HG02588 (cell line): Measurements from ENCODE around the gene GJB2.

ENCODE experiments used
- ATAC-seq: cut with Tn5 transposase; IDR thresholded peaks from one replicate; pipeline ENCODE4 v1.9.1; 2021; ENCODE audit warnings: mild to moderate bottlenecking, moderate library complexity; ENCODE audit not compliant: unreplicated experiment

The GJB2 gene

DNA sequence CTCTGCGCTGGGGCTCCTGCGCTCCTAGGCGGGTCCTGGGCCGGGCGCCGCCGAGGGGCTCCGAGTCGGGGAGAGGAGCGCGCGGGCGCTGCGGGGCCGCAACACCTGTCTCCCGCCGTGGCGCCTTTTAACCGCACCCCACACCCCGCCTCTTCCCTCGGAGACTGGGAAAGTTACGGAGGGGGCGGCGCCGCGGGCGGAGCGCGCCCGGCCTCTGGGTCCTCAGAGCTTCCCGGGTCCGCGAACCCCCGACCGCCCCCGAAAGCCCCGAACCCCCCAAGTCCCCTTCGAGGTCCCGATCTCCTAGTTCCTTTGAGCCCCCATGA, at the start of gene GJB2:
Gene GJB2 (minus strand): TSS at position 103 of the 326 bp plus-strand sequence. CDS start 3,357 bp downstream, outside the sequence.
- no peak for ATAC-seq

DNA sequence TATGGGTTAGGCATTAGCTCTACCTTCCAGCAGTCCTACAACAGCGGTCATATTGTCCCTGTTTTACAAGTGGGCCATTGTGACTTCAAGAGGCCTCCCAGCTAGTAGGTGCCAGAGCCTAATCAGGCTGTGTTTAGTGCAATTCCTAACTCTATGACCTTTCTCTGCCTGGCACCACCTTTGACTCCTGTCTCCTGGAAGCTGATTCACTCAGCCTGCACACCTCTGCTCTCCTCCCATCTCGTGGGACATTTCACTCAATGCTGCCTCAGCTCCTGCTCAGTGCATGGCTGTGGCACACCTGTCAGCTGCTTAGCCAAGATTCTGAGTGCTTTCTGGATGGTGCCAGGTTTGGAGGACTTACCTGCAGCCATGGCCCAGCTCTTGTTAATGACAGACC, 48.9 kb upstream of the GJB2 start:
- no peak for ATAC-seq

GRCh38 chr13:20239748-20240147, 47.0 kb upstream of the GJB2 start:
- no peak for ATAC-seq

DNA sequence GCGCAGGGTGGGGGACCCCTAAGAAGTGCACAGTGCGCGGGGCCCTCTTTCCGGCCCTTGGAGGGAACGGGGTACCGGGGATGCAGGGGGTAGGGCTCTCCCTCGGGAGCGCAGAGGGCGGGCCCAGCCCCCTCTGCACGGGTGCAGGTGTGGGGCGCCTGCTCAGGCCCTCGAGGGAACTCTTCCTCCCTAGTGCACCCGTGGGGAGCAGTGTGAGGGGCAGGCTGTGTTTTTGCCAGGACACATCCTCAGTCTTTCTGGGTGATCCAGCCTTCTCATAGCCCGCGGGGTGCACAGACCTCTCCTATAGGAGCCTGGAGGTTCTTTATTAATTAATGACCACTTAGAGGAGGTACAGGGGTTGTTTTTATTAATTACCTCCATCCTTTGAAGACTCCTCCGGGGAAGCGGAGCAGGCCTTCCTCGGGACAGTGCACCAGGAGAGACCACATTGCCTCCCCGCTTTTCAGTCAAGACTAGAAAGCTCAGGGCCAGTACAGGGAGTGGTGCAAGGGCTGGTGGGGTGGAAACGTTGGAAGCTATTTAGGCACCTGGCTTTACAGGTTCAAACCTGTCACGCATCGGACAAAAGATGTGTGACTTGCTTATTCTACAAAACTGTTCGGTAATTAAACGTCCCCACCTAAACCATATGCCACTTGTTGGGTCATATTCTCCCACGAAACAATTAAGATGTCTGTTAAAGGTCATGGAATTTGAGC, 40.0 kb upstream of the GJB2 start:
- no peak for ATAC-seq

GRCh38 chr13:20231839-20232555, 39.3 kb upstream of the GJB2 start, which contains the start of gene GJB6:
GJB6 (minus strand) TSS chr13:20232319; CDS start chr13:20223480, 8,839 bp downstream.
- ATAC-seq: no peak

- ATAC-seq: no peak
Measured at GRCh38 chr13:20230913-20231838, 38.4 kb upstream of the GJB2 start.

DNA sequence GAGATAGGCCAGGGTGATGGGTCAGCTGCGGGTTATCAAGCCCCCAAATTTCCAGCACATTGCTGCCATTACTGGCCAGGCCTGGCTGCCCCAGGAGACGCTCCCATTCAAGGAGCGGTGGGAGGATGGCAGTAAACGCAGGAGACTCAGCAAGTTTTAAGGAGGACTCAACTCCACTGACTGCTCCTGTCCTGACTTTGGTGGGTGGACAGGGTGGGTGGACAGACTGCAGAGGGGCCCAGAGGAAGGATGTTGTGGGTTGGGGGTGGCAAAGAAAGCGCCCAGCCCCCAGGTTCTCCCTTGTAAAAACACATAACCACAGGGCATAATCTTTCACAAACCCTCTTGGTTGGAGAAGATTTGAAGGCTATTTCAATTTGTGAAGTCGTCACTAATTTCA, 35.0 kb upstream of the GJB2 start:
- ATAC-seq: no peak

DNA sequence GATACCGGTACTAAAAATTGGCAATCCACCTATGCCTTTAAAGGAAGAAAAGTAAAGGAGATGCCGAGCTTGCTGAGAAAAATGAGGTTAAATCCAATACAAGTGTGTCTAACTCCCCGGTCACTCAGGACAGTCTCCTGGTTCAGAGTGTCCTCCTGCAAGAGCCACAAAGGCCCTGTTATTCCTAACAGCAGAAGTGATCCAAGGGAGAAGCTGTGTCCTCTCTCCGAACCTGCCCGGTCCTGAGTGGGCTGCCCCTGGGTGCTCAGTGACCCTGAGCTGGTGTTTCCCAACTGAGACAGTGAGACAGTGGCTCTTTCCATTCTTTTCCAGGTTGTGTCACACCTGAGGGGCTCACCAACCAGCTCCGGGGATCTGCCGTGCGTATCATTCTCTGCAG, 34.5 kb upstream of the GJB2 start:
- ATAC-seq: no peak

DNA sequence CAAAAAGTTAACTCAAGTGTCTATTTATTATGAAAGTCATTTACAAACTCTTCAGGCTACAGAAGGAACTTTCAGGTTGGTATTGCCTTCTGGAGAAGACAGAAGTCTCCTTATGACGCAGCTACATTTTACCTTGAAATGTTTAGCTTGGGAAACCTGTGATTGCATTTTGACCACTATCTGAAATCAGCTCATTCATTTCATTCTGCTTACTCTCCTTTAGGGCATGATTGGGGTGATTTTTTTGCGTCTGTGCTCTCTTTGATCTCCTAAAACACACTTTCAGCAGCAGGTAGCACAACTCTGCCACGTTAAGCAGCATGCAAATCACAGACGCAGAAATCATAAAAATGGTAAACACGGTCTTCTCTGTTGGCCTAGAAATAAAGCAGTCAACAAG, 29.8 kb upstream of the GJB2 start:
- ATAC-seq: no peak

GRCh38 chr13:20221772-20222171, 29.0 kb upstream of the GJB2 start:
- ATAC-seq: no peak

DNA sequence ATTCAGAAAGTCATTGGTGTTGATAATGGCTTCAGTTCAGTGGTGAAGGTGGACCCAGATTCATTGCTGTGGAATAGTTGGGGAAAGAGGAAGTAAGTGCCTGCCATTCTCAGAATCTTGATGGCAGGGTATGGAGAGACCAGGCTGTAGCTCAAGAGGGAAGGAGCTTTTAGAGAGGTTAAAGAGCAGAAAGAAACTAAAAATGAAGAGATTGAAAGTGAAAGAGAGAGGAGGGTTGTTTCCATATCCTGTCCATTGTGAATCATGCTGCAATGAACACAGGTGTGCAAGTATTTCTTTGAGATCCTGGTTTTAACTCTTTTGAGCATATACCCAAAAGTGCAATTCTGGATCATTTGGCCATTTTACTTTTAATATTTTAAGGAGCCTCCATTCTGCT, 26.8 kb upstream of the GJB2 start:
- ATAC-seq: peak; percentile 93

DNA sequence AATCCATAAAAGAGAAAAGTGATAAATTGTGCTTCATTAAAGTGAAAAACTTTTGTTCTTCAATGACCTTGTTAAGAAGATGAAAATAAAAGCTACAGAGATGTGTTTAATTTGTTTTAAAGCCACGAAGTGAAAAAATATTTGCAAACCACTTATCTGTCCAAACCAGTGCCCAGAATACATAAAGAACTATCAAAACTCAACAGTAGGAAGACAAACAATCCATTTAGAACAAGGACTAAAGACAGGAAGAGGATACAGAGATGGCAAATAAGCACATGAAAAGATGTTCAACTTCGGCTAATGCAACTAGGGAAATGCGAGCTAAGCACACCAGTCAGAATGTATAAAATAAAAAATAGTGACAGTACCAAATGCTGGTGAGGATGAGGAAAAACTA, 24.4 kb upstream of the GJB2 start:
- ATAC-seq: no peak

- no peak for ATAC-seq
Measured at GRCh38 chr13:20209948-20210347, 17.2 kb upstream of the GJB2 start.

- ATAC-seq: no peak
Measured at GRCh38 chr13:20206698-20207235, 14.0 kb upstream of the GJB2 start.

DNA sequence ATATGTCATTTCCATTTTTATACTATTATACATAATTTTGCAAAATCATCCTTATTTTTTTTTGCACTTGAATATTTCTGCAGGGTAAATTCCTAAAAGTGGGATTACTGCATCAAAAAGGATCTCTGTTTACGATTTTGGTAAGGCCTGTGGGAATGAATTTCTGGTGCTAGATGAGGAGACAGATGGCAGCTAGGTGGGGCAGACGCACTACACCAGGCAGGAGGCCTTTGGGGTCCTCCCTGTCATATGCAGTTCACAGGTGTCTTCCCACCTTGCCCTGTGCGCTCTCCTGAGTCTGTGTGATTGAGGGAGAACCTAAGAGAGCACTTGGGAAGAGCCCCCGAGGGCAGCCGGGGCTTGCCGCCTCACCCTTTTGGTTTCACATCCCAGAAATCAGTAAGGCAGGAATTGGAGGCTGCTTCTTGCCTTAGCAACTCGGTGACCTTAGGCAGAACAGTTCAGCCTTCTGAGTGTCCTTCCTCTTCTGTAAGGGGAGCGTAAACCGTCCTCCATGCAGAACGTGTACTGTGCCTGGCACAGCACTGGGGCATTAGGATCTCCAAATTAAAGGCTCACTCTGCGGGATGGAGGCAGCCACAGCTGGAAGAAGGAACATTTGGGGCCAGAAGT, 13.4 kb upstream of the GJB2 start:
- ATAC-seq: no peak

DNA sequence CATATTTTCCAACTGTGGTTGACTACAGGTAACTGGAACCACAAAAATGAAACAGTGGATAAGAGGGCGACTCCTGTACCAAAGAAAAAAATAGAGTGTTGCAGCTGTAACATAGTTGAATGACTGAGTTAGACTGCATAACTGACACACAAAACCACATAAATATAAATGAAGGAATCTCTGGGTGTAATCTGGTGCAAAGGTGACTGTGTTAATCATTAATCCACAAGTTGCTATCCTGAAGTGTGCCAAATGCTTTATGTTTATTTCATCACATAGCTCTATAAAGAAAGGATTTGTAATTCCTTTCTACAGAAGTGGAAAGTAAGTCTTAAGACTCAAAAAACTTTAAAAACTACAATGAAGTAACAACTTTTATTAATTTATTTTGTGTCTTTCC, 6.0 kb upstream of the GJB2 start:
- no peak for ATAC-seq

DNA sequence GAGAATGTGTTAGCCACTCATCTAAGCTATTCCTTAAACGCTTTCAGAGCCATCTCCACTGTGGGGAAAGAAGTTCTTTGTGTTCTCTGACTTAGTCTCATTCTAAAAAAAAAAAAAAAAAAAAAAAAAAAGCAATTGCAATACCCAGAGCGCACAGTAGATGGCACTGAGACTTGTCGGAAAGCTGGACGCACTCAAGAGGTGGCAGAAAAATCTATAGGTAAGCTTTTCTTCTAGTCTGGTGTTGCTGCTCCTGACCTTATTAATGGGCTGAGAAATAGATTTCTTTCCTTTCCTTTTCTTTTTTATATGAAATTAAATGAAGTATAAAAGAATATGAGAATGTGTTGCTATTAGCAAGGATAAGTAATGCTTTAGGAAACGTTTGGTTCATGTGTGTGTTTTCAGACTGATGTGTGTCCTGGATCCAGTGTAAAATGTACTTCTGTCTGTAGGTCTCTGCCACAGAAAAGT, 4.7 kb upstream of the GJB2 start:
- no peak for ATAC-seq

DNA sequence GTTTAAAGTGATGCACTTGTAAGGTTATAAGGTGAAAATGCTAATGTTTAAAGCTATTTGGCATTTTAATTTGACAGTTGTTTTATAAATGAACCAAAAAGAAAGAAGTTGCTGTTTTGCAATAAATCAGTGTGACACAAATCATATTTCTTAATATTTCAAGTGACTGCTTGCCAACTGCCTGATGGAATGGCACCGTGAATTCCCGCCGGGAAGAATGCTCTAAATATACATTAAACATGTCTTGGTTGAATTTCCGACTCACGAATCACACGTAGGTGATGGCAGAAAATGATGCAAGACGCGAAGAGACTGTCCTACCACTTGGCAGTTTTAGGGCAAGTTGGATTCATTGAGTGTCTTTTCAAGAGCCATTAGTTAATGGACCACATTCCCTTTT, 3.1 kb upstream of the GJB2 start:
- ATAC-seq: no peak

GRCh38 chr13:20193907-20194631, 1.3 kb upstream of the GJB2 start:
- no peak for ATAC-seq
